Stimulated activated CD4-positive, alpha-beta T cell treated with anti-CD3 and anti-CD28 coated beads, Interleukin-4, amount 100 ng/mL, for 48 hours (primary cell): ENCODE measurements around the gene MORF4L2.

Experiments used
- DNase-seq, 2 donors: peaks; one replicate each; pipeline ENCODE4 v3.0.0-alpha.2; 2020; ENCODE audit warnings: low read depth in 2 of 2

MORF4L2 gene

GRCh38 chrX:103635436-103635835, 51.1 kb downstream of the MORF4L2 start:
- no peak for DNase-seq

- no peak for DNase-seq
These were observed 55.4 kb downstream of the MORF4L2 start for GRCh38 chrX:103631145-103631544.

GRCh38 chrX:103630171-103630511, 56.4 kb downstream of the MORF4L2 start:
- DNase-seq: no peak

DNA sequence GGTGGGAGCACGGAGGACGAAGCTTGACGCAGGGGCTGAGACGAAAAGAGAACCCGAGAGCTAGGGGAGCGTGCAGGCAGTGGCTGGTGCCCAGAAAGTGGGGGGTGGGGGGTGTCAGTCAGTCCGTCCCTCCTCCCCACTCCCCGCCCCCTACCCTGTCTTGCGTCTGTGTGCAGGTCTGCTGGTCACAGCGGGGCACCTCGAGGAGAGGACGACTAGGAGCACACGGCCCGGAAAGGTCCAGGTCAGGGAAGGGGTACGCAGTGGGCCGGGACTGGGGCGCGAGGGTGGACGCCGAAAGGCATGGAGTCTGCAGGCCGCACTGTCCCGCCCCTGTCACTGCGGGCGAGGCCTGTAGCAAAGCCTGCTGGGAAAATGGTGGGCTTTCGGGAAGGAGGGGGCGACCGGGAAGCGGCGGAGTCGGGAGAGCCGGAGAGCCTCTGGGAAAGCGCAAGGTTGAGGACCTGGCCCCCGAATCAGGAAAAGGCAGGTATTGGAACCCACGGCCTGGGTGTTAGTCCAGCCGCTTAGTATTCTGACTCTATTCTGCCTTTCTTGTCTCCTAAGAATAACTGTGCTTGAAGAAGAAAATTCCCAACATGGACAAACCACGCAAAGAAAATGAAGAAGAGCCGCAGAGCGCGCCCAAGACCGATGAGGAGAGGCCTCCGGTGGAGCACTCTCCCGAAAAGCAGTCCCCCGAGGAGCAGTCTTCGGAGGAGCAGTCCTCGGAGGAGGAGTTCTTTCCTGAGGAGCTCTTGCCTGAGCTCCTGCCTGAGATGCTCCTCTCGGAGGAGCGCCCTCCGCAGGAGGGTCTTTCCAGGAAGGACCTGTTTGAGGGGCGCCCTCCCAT, 57.0 kb downstream of the MORF4L2 start:
- peak in 1 of 2 donors; percentile 12 for DNase-seq

- peak in 1 of 2 donors; percentile 4 for DNase-seq
These were observed 57.8 kb downstream of the MORF4L2 start, which contains the start of gene TCEAL1 for GRCh38 chrX:103628386-103629317. Gene TCEAL1 (plus strand): TSS chrX:103628975. CDS start chrX:103629917, 942 bp downstream.

DNA sequence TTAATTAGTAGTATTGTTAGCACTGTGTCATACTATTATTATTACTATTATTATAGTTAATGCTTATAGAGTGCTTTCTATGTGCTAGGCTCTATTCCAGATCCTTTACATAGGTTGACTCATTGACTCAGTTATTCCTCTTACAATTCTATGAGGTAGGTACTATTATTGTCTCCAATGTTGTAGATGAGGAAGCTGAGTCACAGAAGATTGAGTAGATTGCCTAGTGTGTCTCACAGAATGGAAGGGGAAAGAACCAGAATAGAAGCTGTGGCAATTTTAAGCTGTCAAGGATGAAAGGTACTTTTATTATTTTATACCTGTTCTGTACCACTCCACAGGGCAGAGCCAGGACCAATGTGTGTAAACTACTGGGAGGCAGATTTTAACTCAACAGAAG, 59.6 kb downstream of the MORF4L2 start:
- DNase-seq: no peak
